ENCODE measurements around the gene MRPL43.

MRPL43 gene

GRCh38 chr10:100997360-100998182 is 10.3 kb upstream of the MRPL43 start:
- DNase-seq (ENCODE audit: low read depth) = no peak
- TF ChIP-seq CTCF (IDR thresholded peaks at IDR 0.05; ENCODE audit: control insufficient read depth, extremely low read depth, insufficient read depth) = peak; percentile 57

GRCh38 chr10:100996678-100997359 is 9.5 kb upstream of the MRPL43 start:
- no peak for DNase-seq (ENCODE audit: low read depth)
- TF ChIP-seq CTCF (IDR thresholded peaks at IDR 0.05; ENCODE audit: control insufficient read depth, extremely low read depth, insufficient read depth) = no peak
- peak overlapping the region; percentile 62 for H3K4me3 ChIP-seq (ENCODE audit: low read depth, low read length)

More at GRCh38 chr10:100997360-100998182, 10.3 kb upstream of the MRPL43 start:
- H3K4me3 ChIP-seq (ENCODE audit: low read depth, low read length) = peak overlapping the region; percentile 62

GRCh38 chr10:100995181-100995580 is 7.9 kb upstream of the MRPL43 start:
- H3K4me3 ChIP-seq (ENCODE audit: low read depth, low read length) = no peak overlapping the region
- no peak for TF ChIP-seq CTCF (IDR thresholded peaks at IDR 0.05; ENCODE audit: control insufficient read depth, extremely low read depth, insufficient read depth)
- no peak for DNase-seq (ENCODE audit: low read depth)

- H3K4me3 ChIP-seq (ENCODE audit: low read depth, low read length) = no peak overlapping the region
- no peak for DNase-seq (ENCODE audit: low read depth)
- peak; percentile 34 for TF ChIP-seq CTCF (IDR thresholded peaks at IDR 0.05; ENCODE audit: control insufficient read depth, extremely low read depth, insufficient read depth)
These were observed 6.8 kb upstream of the MRPL43 start for GRCh38 chr10:100993986-100994708.

GRCh38 chr10:100989088-100989487 is 1.8 kb upstream of the MRPL43 start:
- H3K4me3 ChIP-seq (ENCODE audit: low read depth, low read length) = peak overlapping the region; percentile 88; the same call in 1 of the 2 replicates
- DNase-seq (ENCODE audit: low read depth) = no peak
- TF ChIP-seq CTCF (IDR thresholded peaks at IDR 0.05; ENCODE audit: control insufficient read depth, extremely low read depth, insufficient read depth) = no peak

- H3K4me3 ChIP-seq (ENCODE audit: low read depth, low read length) = peak overlapping the region; percentile 88
- no peak for TF ChIP-seq CTCF (IDR thresholded peaks at IDR 0.05; ENCODE audit: control insufficient read depth, extremely low read depth, insufficient read depth)
- DNase-seq (ENCODE audit: low read depth) = no peak
These were observed 869 bp upstream of the MRPL43 start for GRCh38 chr10:100988166-100988565.

Measured in LNCaP clone FGC (cell line).